Activated CD8-positive, alpha-beta memory T cell treated with anti-CD3 and anti-CD28 coated beads for 24 hours (primary cell): ENCODE measurements around the gene TMEFF2.

Source experiments
- DNase-seq: peaks from one replicate; pipeline ENCODE4 v3.0.0-alpha.2; 2020

The TMEFF2 gene

GRCh38 chr2:192194866-192195547, at the start of gene TMEFF2:
Gene TMEFF2 (minus strand): TSS chr2:192194933. CDS start chr2:192194524, 409 bp downstream.
- DNase-seq, result peak; percentile 77

DNA sequence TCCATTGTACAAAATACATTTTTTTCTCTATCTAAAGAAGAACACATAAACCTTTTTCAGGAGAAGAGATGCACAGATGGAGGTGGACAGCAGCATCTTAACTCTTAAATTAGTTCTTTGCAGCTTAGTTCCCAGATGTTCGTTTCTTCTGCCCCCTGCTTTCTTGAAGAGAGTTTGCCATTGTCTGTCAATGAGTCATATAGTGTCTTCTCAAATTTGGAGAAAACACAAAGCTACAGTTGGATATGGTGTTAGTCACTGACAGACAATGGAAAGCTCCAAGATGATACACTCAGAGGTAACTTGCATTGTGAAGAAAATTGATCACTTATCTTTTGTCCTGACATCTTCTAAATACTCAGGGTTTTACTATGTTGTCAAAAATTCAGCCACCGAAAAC, 48.8 kb upstream of the TMEFF2 start:
- no peak for DNase-seq

- DNase-seq, result no peak
Measured at GRCh38 chr2:192236136-192236535, 41.4 kb upstream of the TMEFF2 start.

DNA sequence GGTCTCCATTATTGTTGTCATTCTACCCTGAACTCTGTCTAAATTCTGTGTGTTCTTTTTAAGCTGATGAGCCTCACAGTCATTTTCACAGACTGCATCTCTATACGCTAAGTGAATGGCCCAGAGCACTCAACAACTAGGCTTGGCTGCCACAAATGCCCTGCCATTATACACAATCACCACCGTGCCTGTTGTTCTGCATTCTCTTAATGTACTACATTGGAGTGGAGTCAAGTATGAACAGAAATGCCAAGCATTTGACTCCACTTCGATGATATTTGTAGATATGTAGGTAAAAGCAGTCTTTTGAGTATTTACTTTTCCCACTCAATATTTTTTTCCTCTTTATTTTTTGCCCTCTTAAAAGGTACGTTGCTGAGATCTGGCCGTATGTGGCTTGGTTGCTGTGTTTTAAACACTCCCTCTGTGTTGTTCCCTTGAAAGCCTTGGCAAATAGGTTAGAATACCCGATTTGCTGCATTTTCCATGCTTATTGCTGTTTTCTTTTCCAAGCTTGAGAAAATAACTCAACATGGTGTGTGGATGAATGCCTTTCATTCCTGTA, 36.2 kb upstream of the TMEFF2 start:
- no peak for DNase-seq

DNA sequence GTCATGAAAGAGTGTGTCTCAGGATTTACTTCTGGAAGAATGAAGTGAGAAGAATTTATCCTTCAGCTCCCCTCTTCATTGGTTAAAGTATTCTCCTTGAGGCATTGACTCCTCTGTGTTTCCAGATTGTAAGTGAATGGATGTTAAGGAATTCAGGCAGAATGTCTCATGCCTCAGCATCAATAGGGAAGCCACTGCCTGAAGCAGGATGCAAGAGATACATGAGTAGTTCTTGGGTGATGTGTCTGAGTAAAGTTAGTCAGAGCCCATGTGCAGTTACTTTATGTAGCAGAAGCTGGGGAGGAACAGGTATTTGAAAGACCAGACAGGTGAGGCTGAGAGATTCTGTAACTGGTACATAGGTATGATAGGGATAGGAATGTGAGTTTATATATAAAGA, 34.0 kb upstream of the TMEFF2 start:
- no peak for DNase-seq

- DNase-seq, result no peak
Measured at GRCh38 chr2:192218970-192219369, 24.2 kb upstream of the TMEFF2 start.

DNA sequence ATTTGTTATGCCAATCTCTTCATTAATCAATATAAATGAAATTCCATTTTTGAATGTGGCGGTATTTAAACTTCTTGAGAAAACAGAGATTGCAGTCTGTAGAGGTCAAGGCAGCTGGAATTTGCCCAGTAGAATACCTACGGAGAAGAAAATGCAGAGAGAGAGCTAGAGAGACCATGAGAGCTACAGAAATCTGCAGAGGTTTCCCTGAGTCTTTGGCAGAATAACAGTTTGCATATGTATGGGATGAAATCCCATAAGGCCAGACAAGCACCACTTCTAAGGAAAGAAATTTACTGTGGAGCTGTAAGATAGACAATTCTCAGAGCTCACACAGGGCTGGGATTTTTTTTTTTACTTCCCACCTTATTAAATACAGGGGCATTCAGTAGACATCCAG, 23.6 kb upstream of the TMEFF2 start:
- no peak for DNase-seq

GRCh38 chr2:192216336-192216735, 21.6 kb upstream of the TMEFF2 start:
- no peak for DNase-seq

DNA sequence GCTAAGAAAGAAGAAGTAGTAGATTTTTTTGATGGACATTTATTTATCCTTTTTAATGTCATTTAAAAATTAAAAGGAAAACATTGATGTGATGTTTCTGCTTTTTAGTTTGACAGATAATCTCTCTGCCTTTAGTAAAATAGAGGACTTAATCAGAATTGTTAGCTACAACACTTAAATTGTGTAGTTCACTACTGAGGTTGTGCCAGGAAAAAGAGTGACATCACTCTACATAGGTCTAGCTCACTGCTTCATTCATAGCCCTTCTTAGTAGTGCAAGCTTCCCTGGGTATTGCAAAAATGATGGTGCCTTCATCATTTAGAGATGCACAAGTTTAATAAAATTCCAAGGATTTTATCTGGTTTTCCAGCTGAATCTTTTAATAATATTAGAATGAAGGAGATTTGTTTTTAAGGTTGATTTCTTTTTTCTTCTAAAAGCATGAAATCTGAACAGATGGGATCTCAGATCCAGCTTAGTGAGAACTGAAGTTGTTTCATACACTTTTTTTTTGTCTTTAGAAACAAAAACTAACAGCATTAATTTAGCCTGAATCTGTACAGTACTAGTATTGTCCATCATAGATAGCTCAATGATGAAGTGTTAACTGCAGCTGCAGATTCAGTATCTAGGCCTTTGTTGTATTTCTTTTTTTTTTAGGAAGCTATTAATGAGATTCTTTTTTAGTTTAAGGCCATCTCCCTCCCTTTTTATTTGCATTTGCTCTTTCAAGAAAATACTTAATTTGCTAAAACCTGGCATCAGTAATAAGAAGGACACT, 20.6 kb upstream of the TMEFF2 start:
- no peak for DNase-seq

- no peak for DNase-seq
Measured at GRCh38 chr2:192208848-192209247, 14.1 kb upstream of the TMEFF2 start.

DNA sequence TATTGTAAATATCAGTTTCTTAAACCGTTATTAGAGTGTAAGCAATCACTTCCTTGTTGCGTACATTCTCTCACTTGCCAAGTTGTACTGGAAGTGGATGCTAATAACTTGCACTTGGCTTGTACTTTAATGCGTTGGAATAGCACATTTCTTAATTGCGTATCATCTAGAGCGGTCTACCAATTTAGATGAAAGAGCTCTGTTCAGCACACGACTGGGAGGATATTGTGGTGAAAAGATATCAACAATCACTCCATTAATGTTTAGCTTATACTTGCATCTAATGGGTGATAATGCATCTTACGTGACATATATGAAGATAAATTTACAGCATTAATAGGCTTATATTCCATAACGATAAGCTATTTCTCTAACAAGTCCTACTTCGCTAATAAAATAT, 11.7 kb upstream of the TMEFF2 start:
- no peak for DNase-seq

- no peak for DNase-seq
Measured at GRCh38 chr2:192203876-192204275, 9.1 kb upstream of the TMEFF2 start.

GRCh38 chr2:192202373-192202772, 7.6 kb upstream of the TMEFF2 start:
- no peak for DNase-seq

- no peak for DNase-seq
Measured at GRCh38 chr2:192201116-192201515, 6.4 kb upstream of the TMEFF2 start.

DNA sequence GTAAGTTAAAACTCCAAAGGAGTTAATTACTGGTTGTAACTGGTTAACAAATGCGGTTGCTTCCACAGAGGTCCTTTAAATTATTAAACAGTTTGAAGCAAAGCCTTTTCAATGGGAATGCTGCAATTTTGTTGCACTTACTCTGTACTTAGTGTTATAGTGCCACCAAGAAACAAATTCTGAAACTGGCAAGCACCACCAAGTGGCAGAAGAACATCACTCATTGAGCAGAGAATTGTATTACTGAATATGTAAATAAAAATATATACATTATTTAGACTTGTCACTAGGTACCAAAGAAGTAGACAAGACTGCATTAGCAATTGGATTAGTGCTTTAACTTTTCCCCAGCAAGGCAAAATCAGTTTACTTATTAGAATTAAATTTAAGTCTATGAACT, 2.6 kb upstream of the TMEFF2 start:
- DNase-seq, result no peak

GRCh38 chr2:192196421-192197194, 1.9 kb upstream of the TMEFF2 start:
- no peak for DNase-seq

- DNase-seq, result peak; percentile 59
Measured at GRCh38 chr2:192195548-192196418, 1.1 kb upstream of the TMEFF2 start.

- no peak for DNase-seq
Measured at GRCh38 chr2:192194265-192194865, 368 bp downstream of the TMEFF2 start.

DNA sequence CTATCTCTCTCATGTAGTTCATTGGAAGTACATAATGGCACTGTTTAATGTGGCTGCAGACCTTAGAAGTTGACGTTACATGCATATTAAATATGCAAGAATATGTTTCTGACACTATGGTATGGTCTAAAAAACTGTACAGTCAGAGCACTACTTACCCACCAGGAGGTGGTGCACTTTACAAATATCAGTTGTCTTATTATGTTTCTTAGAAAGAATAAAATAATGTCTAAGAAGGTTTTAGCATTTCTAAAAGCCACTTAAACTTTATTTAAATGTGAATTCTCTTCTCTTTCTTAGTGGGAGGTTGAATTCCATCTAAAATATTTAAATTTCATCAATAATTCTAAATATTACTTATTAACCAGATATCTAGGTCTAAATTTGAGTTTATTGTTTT, 4.3 kb downstream of the TMEFF2 start:
- DNase-seq, result no peak

GRCh38 chr2:192186806-192187205, 7.9 kb downstream of the TMEFF2 start:
- no peak for DNase-seq

DNA sequence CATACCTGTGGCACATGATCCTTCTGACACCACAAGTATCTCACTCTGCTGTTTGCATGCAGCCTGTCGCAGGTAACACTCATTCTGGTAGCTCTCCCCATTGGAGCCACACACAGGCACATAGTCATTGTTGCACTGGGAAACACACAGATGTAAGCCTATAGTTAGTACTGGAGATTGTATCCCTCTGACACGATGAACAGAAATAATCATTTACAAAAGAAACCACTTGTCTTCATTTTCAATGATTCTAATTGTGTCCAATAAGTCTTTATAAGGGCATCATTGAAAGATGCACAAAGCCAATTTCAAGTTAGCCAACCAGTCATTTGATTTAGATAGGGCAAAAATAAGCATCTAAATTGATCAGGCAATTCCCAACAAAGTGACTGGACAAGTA, 10.4 kb downstream of the TMEFF2 start:
- no peak for DNase-seq

GRCh38 chr2:192183296-192183695, 11.4 kb downstream of the TMEFF2 start:
- DNase-seq, result no peak
